ENCODE results near the gene ABCD3.
"Not testable (repeated sequence)": the region's sequence is repeated elsewhere in the genome, so short reads cannot be mapped to it uniquely, and the experiment has no call there.

Gene ABCD3

DNA sequence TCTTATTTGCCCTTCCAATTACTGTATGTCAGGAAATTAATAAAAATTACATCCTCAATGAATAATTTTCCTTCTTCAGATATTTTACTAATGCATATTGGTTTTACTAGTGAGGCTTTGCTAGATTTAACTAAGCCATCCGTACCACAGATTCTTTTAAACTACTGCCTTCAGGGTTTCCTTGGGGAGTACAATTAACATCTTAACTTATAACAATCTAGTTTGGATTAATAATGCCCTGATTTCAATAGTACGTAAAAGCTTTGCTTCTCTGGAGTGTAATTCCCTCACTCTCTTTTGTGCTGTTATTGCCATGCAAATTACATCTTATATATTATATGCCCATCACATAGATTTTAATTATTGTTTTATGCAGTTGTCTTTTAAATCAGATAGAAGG lies 147.7 kb downstream of the ABCD3 start:
- ChIA-PET POLR2A (no interaction called here), CTCF (interaction anchor here (0.6 kb wide), 1 partner anchor 477 kb away, joined by 3 read pairs; no protein-coding TSS in a partner anchor)
- TF ChIP-seq LEF1 (IDR thresholded peaks at IDR 0.05; ENCODE audit: borderline replicate concordance) (no peak), SUZ12 (IDR thresholded peaks at IDR 0.05) (no peak), L3MBTL2 (conservative IDR thresholded peaks at IDR 0.05) (no peak), ARNT (IDR thresholded peaks at IDR 0.05) (no peak), CTBP1 (IDR thresholded peaks at IDR 0.05; ENCODE audit: borderline replicate concordance) (no peak), NFRKB (IDR thresholded peaks at IDR 0.05) (no peak), PKNOX1 (IDR thresholded peaks at IDR 0.05) (no peak), FOXM1 (IDR thresholded peaks at IDR 0.05; ENCODE audit: borderline replicate concordance) (no peak), FOXK2 (IDR thresholded peaks at IDR 0.05) (no peak)
- no peak for DNase-seq (ENCODE audit: extremely low spot score)

- CTCF ChIA-PET; DNase-seq (ENCODE audit: extremely low spot score); POLR2A ChIA-PET: not testable (repeated sequence)
Measured at GRCh38 chr1:94566436-94566835, 148.2 kb downstream of the ABCD3 start.

GRCh38 chr1:94567975-94568607 lies 149.9 kb downstream of the ABCD3 start:
- CTCF ChIA-PET: interaction anchor here (1.1 kb wide), 1 partner anchor 287 kb away, joined by 3 read pairs; no protein-coding TSS in a partner anchor
- POLR2A ChIA-PET; DNase-seq (ENCODE audit: extremely low spot score): not testable (repeated sequence)

Data from HEK293T (cell line).